HG03469 (cell line): ENCODE data around the gene CERS4.
"Not testable (repeated sequence)": the region's sequence is repeated elsewhere in the genome, so short reads cannot be mapped to it uniquely, and the experiment has no call there.

Experiments
- ATAC-seq: cut with Tn5 transposase; IDR thresholded peaks from one replicate; pipeline ENCODE4 v1.9.1; 2021; ENCODE audit warnings: mild to moderate bottlenecking, moderate library complexity, moderate number of reproducible peaks; ENCODE audit not compliant: unreplicated experiment

Gene CERS4

DNA sequence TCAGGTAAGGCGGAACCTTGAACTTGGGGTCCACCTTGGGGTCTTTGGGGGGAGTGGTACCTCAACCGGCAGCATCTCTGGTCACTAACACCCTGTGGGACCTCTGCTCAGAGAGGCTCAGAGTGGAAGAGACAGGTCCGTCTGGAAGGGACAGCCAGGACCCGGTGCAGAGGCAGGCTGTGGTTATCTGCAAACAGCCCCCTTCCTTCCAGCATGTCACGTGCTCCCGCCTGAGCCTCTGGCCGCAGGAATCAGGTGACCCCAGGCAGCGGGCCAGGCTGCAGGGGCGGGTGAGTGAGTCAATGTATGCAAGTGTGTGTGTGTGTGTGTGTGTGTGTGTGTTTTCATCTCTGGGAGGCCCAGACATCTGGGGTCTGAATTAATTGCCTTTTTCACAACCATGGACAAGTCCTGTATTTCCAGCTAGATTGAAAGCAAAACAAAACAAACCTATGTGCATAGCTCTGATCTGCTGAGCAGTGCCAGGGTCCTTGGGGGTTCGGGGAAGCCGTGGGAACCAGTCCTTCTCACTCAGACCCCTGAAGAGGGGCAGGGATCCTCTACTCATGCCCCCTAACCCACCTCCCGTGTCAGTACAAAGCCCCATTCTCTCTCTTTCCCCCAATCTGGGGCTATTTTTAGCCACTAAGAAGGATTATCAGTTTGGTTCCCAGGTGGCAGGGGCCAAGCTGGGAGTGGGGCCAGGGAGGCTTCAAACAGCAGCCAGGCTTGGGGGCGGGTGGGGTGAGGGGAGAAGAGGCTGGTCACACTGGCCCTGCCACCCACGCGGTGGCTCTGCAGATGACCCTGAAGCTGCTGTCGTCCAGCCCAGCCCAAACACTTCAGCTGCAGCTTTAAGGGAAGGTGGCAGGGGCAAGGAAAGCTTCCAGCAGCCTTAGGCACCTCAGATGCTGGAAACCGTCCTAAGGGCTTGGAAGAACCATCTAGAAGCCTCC, 31.4 kb downstream of the CERS4 start:
- ATAC-seq, result no peak

DNA sequence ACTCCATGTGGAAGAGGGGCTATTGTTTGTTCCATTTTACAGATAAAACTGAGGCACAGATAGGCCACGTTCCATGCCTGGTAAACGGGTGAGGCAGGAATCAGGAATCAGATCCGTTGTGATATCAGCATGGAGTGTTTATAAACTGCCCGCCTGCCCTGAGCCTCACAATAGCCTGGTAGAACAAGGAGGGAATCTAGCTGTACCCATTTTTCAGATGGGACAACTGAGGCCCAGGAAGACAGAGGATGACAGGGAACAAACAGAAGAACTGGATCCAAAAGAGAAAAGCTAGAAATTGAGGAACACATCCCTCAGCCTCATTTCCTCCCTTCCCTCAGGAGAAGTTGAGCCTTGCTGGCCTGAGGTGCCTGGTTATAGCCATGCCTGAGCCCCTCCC, 32.5 kb downstream of the CERS4 start:
- ATAC-seq, result no peak

DNA sequence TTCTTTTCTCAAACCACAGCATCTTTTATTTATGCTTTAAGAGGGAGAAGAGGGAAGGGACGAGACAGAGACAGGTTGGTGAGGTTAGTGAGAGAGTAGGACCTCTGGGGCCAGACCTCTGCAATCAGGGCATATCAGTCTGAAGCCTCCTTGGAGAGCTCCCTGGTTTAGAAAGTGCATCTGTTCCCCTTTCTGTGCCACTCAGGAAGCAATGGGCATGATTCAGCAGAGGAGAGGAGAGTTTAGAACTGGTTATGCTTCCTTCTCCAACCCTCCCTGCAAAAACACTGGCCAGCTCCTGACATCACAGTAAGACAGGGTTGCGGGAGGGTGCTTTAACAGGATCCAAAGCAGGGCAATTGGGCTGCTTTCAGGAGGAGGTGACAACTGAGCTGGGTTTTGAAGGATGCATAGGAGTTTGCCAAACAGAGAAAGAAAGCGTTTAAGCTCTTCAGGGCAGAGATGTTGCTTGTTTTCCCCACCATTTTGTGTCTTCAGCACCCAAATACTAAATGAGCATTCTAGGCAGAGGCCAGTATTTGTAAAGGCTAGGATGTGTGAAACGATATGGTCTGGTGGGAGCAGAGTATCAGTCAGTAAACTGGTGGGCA, 33.1 kb downstream of the CERS4 start:
- no peak for ATAC-seq

DNA sequence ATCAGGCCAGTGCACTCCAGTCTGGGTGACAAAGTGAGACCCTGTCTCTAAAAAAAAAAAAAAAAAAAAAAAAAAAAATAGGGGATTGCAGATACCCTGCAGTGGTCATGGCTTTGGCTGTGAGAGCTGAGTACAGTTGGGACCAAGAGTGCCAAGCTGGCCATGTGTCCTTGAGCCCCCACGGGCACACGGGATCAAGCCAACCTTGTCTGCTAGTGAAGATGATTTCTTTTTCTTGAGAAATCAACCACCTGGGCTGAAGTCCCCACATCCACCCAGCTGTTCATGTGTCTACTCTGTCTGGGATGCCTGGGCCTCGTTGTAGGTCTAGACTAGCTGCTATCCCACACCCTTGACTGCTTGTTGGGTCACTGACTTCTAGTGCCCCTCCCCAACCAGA, 34.0 kb downstream of the CERS4 start:
- no peak for ATAC-seq

DNA sequence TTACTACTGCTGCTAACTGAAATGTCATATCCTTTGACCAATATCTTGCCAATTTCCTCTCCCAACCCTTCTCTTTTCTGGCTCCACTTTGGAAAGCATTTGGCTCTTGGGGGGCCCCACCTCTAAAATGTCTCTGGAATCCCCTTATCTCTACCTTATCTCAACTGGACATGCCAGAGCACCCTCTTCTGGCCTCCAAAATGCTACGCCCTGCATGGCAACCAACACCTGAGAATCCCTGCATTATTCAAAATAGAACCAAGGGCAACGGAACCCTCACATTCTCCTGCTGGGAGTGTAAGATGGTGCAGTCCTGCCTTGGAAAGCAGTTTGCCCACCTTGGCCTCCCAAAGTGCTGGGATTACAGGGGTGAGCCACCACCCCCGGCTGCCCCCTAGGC, 35.3 kb downstream of the CERS4 start:
- no peak for ATAC-seq

DNA sequence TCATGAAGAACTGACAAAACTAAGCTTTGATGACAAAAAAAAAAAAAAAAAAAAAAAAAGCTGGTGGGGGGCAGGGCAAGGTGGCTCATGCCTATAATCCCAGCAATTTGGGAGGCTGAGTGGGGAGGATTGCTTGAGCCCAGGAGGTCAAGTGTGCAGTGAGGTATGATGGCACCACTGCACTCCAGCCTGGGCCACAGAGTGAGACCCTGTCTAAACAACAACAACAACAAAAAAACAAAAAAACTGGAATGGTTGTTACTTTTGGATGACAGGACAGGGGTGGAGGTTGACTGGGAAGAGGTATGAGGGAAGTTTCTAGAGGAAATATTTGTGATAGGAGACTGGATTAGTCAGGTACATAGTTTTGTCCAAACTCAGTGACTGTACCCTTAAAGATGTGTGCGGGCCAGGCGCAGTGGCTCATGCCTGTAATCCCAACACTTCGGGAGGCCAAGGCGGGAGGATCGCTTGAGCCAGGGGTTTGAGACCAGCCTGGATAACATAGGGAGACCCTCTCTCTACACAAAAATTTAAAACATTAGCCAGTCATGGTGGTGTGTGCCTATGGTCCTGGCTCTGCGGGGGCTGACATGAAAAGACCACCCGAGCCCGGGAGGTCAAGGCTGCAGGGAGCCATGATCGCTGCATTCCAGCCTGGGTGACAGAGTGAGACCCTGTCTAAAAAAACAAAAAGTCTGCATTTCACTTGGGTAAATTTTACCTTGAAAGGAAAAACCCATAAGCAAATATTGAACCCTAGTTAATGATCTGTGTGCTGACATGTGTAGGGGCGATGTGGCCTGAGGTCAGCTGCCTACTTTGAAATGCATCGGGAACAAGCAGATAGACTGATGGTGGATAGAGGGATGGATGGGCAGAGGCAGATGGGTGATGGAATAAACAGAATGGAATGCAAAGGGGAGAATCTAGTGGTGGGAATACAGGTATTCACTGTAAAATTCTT, 37.0 kb downstream of the CERS4 start:
- ATAC-seq, result no peak

DNA sequence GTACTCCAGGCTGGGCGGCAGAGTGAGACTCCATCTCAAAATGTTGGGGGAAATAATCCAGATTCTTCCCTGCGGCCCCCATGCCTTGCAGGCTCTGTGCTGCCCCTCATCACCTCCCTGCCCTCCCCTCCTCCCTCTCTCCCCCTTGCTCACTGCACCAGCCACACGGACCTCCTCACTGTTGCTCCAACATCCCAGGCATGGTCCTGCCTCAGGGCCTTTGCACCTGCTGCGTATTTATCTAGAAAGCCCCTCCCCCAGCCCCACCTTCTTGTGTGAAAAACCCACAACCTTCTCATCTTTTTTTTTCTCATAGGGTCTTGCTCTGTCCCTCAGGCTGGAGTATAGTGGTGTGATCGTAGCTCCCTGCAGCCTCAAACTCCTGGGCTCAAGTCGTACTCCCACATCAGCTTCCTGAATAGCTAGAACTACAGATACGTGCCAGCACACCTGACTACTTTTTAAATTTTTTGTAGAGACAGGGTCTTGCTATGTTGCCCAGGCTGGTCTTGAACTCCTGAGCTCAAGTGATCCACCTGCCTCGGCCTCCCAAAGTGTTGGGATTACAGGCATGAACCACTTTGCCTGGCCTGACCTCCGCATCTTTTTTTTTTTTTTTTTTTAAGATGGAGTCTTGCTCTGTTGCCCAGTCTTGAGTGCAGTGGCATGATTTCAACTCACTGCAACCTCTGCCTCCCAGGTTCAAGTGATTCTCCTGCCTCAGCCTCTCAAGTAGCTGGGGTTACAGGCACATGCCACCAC, 38.1 kb downstream of the CERS4 start:
- not testable (repeated sequence) for ATAC-seq

DNA sequence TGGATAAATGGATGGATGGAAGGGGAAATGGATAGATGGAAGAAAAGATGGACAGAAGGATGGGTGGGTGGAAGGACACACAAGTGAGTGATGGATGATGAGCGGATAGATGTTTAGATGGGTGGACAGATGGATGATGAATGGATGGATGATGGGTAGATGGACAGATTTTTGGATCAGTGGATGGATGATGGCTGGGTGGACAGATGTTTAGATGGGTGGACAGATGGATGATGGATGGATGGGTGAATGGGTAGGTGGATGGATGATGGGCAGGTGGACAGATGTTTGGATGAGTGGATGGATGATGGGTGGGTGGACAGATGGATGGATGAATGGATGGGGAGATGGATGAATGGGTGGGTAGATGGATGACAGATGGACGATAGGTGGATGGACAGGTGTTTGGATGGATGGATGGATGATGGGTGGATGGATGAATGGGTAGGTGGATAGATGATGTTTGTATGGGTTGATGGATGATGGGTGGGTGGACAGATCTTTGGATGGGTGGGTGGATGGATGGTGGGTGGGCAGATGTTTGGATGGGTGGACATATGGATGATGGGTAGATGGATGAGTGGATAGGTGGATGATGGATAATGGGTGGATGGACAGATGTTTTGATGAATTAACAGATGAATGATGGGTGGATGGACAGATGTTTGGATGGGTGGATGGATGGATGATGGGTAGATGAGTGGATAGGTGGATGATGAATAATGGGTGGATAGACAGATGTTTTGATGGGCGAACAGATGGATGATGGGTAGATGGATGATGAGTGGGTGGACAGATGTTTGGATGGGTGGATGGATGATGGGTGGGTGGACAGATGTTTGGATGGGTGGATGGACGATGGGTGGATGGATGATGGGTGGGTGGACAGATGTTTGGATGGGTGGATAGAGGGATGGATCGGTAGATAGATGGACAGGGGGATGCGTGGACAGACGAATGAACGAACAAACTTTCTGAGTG, 39.5 kb downstream of the CERS4 start:
- ATAC-seq, result no peak

DNA sequence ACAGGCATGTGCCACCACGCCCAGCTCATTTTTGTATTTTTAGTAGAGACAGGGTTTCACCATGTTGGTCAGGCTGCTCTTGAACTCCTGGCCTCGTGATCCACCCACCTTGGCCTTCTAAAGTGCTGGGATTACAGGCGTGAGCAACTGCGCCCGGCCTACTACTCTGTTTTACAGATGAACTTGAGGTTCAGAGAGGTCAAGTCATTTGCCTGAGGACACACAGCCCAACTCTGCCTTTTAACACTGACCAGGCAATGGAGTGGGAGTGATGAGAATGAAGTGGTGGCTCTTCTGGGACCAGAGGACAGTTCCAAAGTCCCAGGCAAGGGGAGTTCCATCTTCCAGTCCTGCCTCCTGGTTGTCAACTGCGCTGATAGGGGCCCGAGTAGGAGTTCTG, 41.4 kb downstream of the CERS4 start:
- no peak for ATAC-seq

DNA sequence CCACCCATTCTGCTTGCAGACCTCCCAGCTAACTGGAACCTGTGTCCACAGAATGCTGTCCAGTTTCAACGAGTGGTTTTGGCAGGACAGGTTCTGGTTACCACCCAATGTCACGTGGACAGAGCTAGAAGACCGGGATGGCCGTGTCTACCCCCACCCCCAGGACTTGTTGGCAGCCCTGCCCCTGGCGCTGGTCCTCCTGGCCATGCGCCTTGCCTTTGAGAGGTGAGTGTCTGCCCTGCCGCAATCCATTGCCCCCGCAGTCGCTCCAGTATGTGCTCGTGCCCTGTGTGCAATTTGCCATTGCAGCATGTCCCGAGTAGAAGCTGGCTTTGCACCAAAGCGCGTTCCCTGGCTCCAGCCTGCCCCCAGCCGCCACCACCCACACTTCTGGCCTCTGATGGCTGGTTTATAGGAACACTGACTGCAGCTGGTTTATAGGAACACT, 41.9 kb downstream of the CERS4 start:
- no peak for ATAC-seq

DNA sequence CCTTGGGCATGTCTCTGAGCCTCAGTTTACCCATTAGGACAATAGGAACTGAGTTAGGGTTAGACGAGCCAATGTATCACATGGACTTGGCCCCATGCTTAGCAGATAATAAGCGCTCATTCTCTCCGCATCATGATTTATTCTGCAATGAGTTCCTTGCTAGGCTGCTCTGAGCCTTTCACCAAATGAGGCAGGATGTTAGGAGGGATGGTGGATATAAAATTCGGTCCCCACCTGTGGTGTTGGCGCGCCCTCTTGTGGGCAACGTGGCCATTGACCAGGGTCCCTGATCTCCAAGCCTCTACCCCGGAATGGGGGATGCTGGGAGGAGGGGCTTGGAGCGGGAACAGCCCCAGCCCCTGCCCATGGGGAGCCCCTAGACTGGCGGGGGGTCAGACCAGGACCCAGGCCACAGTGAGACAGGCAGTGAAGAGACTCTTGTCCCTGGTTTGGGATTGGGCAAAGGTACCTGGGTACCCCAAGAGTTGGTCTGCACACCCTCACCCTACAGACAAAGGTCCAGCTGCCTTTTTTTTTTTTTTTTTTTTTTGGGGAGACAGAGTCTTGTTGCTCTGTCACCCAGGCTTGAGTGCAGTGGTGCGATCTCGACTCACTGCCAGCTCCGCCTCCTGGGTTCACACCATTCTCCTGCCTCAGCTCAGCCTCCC, 43.9 kb downstream of the CERS4 start:
- no peak for ATAC-seq

DNA sequence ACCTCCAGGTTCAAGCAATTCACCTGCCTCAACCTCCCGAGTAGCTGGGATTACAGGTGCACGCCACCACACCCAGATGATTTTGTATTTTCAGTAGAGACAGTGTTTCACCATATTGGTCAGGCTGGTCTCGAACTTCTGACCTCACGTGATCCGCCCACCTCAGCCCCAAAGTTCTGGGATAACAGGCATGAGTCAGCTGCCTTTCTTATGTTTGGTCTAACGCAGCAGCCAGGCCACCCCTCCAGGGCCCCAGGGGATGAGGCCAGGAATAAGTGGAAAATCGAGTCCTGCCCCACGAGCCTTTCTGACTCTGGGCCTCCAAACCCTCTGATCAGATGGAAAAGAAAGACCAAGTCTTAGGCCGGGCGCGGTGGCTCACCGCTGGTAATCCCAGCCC, 44.5 kb downstream of the CERS4 start:
- no peak for ATAC-seq

DNA sequence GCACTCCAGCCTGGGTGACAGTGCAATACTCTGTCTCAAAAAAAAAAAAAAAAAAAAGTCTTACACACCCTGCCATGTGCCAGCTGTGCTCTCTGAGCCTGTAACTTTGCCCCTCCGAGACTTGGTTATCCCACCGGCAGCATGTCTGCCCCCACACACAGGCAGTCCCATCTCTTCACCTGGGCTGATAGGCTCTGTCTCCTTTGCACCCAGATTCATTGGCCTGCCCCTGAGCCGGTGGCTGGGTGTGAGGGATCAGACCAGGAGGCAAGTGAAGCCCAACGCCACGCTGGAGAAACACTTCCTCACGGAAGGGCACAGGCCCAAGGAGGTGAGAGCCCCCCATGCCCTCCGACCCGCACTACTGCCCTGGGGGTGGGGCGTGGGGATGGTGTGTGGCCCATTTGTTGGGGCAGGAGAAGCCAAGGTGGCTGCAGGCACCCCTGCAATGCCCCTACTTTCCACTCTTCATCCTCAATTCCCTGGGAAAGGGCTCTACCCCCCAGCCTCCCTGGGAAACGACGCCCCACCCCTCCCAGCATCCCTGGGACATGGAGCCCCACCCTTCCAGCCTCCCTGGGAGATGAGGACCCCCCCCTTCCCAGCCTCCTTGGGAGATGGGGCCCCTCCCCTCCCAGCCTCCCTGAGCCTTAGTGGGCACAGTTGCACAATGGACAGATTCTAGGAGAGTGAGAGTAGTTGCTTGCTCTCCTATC, 45.3 kb downstream of the CERS4 start:
- no peak for ATAC-seq

DNA sequence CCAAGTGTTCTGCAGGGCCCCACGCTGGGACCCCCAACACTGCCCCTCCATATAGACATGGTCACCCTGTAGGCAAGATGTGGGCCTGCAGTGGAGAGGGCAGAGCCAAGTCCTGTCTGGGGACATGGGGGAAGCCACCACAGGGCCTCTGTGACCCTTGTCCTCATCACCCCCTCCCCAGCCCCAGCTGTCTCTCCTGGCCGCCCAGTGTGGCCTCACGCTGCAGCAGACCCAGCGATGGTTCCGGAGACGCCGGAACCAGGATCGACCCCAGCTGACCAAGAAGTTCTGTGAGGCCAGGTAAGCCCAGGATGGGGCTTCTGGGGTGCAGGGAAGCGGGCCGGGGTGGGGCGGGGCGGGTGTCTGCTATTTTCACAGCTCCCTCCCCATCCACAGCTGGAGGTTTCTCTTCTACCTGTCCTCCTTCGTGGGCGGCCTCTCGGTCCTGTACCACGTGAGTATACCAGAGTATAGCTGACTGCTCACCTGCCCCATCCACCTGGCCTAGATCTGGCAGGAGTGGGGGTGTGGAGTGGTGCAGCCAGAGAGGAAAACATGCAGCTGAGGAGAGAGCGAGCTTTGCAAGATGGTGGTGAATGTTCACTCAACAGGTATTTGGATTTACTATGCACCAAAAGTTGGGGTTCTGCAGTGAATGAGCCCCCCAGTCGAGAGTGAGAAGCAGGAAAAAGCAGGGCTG, 46.4 kb downstream of the CERS4 start:
- no peak for ATAC-seq

DNA sequence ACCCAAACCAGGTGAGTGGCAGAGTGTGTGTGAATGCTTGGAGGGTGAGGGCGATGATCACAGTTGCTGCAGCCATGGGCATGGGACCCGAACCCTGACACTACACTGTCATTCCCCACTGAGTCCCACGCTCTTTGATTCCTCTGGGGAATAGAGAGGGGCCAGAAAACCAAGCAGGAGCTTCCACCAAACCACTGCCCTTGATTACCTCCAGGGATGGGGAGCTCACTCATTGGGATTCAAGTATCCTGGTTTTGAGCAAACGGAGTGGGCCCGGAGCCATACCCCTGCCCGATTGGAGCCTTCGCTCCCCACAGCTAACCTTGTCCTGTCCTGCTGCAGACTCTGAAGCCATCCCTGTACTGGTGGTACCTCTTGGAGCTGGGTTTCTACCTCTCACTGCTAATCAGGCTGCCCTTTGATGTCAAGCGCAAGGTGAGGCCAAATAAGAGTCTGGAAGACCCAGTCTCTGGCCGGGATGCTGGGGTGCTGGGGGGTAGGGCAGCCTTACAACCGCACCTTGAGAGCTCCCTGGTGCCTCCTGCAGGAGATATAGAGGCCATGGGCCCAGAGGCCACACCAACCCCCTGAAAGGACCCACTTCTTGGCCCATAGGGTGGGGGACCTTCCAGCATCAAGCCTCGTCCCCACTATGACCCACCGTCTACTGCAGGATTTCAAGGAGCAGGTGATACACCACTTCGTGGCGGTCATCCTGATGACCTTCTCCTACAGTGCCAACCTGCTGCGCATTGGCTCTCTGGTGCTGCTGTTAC, 47.3 kb downstream of the CERS4 start:
- no peak for ATAC-seq

DNA sequence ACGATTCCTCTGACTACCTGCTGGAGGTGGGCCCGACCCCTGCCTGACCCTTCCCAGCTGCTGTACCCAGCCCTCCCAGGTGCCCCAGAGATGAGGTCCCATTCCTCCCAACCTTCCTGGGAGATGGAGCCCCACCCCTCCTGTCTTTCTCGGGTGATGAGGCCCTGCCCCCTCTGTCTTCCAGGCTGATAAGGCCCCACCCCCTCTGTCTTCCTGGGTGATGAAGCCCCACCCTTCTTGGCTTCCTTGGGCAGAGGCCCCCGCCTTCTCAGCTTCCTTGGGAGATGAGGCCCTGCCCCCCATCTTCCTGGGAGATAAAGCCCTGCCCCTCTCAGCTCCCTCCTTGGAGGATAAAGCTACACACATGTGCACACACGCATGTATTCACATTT, 47.9 kb downstream of the CERS4 start:
- ATAC-seq, result no peak
